GM12891 (cell line): ENCODE results near the gene ZNF839.
"Not testable (repeated sequence)": the region's sequence is repeated elsewhere in the genome, so short reads cannot be mapped to it uniquely, and the experiment has no call there.

Source experiments
- DNase-seq: peaks from one replicate; pipeline ENCODE4 v3.0.0; 2011; ENCODE audit warnings: low spot score; ENCODE audit not compliant: insufficient read length
- FAIRE-seq: peaks from 2 replicates; lab custom pipeline; 2011; peaks lifted over from hg19 to GRCh38; lab: Jason Lieb, UNC
- PAX5 ChIP-seq: IDR thresholded peaks from 2 replicates; pipeline ENCODE4 v1.6.1; 2011; ENCODE audit warnings: low read length, moderate library complexity, mild to moderate bottlenecking; ENCODE audit not compliant: insufficient read depth, severe bottlenecking
- POLR2A ChIP-seq: IDR thresholded peaks from 2 replicates; pipeline ENCODE4 v1.6.1; 2011; ENCODE audit warnings: low read depth, low read length, control low read depth
- POLR2AphosphoS5 ChIP-seq: IDR thresholded peaks from 2 replicates; pipeline ENCODE4 v1.6.1; 2011; ENCODE audit warnings: low read depth, low read length, control low read depth
- POU2F2 ChIP-seq: IDR thresholded peaks from 2 replicates; pipeline ENCODE4 v1.6.1; 2011; ENCODE audit warnings: low read depth, mild to moderate bottlenecking, control low read depth, low read length, moderate library complexity
- SPI1 ChIP-seq: IDR thresholded peaks from 2 replicates; pipeline ENCODE4 v1.6.1; 2011; ENCODE audit warnings: low read depth, low read length, control low read depth
- TAF1 ChIP-seq: IDR thresholded peaks from 2 replicates; pipeline ENCODE4 v1.6.1; 2011; ENCODE audit warnings: low read depth, low read length, control low read depth

Gene ZNF839

GRCh38 chr14:102335163-102335562, 15.6 kb downstream of the ZNF839 start:
- DNase-seq (no peak), FAIRE-seq (no peak)
- TF ChIP-seq POLR2A, result no peak
- TF ChIP-seq PAX5, result no peak
- TF ChIP-seq POU2F2, result no peak
- no peak for TF ChIP-seq TAF1
- TF ChIP-seq POLR2AphosphoS5, result no peak
- TF ChIP-seq SPI1, result no peak

GRCh38 chr14:102338724-102339123, 19.2 kb downstream of the ZNF839 start:
- TF ChIP-seq SPI1 (no peak), PAX5 (no peak), POLR2AphosphoS5 (no peak), POLR2A (no peak), TAF1 (no peak), POU2F2 (no peak)
- no peak for DNase-seq
- FAIRE-seq, result no peak

GRCh38 chr14:102341566-102341965, 22.0 kb downstream of the ZNF839 start:
- no peak for FAIRE-seq
- no peak for TF ChIP-seq POLR2A
- no peak for TF ChIP-seq POU2F2
- TF ChIP-seq SPI1, result no peak
- TF ChIP-seq POLR2AphosphoS5, result no peak
- TF ChIP-seq PAX5, result no peak
- TF ChIP-seq TAF1, result no peak
- DNase-seq, result no peak

GRCh38 chr14:102342238-102342637, 22.7 kb downstream of the ZNF839 start:
- DNase-seq (no peak), FAIRE-seq (no peak)

GRCh38 chr14:102344084-102344483, 24.5 kb downstream of the ZNF839 start:
- FAIRE-seq (no peak), DNase-seq (no peak)
- TF ChIP-seq POLR2AphosphoS5 (no peak), POLR2A (no peak), TAF1 (no peak), PAX5 (no peak)

More at GRCh38 chr14:102342238-102342637, 22.7 kb downstream of the ZNF839 start:
- TF ChIP-seq TAF1 (no peak), POLR2A (no peak), POU2F2 (no peak), SPI1 (no peak), PAX5 (no peak), POLR2AphosphoS5 (no peak)

GRCh38 chr14:102344485-102344884, 24.9 kb downstream of the ZNF839 start:
- TF ChIP-seq POU2F2 (no peak), SPI1 (no peak), PAX5 (no peak), POLR2A (no peak), POLR2AphosphoS5 (no peak), TAF1 (no peak)
- no peak for FAIRE-seq
- no peak for DNase-seq

GRCh38 chr14:102345232-102345631, 25.7 kb downstream of the ZNF839 start:
- DNase-seq (no peak), FAIRE-seq (no peak)
- no peak for TF ChIP-seq POU2F2
- no peak for TF ChIP-seq SPI1
- no peak for TF ChIP-seq PAX5
- TF ChIP-seq POLR2A, result no peak
- TF ChIP-seq TAF1, result no peak
- TF ChIP-seq POLR2AphosphoS5, result no peak

GRCh38 chr14:102346645-102347044, 27.1 kb downstream of the ZNF839 start:
- FAIRE-seq (no peak), DNase-seq (no peak)

GRCh38 chr14:102348376-102348775, 28.8 kb downstream of the ZNF839 start:
- FAIRE-seq (no peak), DNase-seq (no peak)
- TF ChIP-seq POLR2A, result no peak
- TF ChIP-seq TAF1, result no peak
- no peak for TF ChIP-seq SPI1
- TF ChIP-seq POLR2AphosphoS5, result no peak
- TF ChIP-seq PAX5, result no peak
- TF ChIP-seq POU2F2, result no peak

More at GRCh38 chr14:102346645-102347044, 27.1 kb downstream of the ZNF839 start:
- TF ChIP-seq SPI1, result no peak

- TF ChIP-seq PAX5, result no peak
- no peak for TF ChIP-seq POU2F2
- no peak for TF ChIP-seq TAF1
- TF ChIP-seq POLR2A, result no peak
- no peak for TF ChIP-seq POLR2AphosphoS5
- FAIRE-seq (no peak), DNase-seq (no peak)
Observed at GRCh38 chr14:102351023-102351422, 31.5 kb downstream of the ZNF839 start.

GRCh38 chr14:102351593-102351992, 32.0 kb downstream of the ZNF839 start:
- not testable (repeated sequence) for FAIRE-seq

More at GRCh38 chr14:102351593-102351992, 32.0 kb downstream of the ZNF839 start:
- DNase-seq, result not testable (repeated sequence)
